Panc1 (cell line): ENCODE results near the gene C22orf39. TPM values are rescaled to one million over a fixed set of nuclear protein-coding genes. Genes with fewer than 3 reads are reported as not detected.

Experiments used
- ATAC-seq: fragments of 200-7000 bp; cut with Tn5 transposase; 2 replicates; pipeline ENCODE4 v1.9.1; 2020; ENCODE audit warnings: mild to moderate bottlenecking, moderate library complexity
- BruUV-seq: library from RNA; stranded (reverse); fragments of 400-500 nt; replicated peaks from 2 replicates; lab custom pipeline; 2021; lab: Mats Ljungman, UMichigan
- CTCF ChIA-PET: fragments of 300-600 bp; sonication (Branson Sonifier 250); formaldehyde crosslinking; loops from one replicate; lab custom pipeline; 2022; ENCODE audit warnings: antibody characterized with exemption; lab: Charles Lee
- POLR2A ChIA-PET: fragments of 300-600 bp; sonication (Branson Sonifier 250); formaldehyde crosslinking; loops from one replicate; lab custom pipeline; 2022; ENCODE audit warnings: antibody characterized with exemption; lab: Charles Lee
- DNase-seq: peaks from one replicate; pipeline ENCODE4 v3.0.0-alpha.2; 2010; ENCODE audit warnings: low read depth, low spot score
- H3K27ac ChIP-seq: 2 replicates; pipeline ENCODE4 v1.5.1; 2011; ENCODE audit warnings: mild to moderate bottlenecking, low read length, inconsistent platforms
- H3K27me3 ChIP-seq: fragments of 200-500 bp; sonication (Bioruptor generic); 2 replicates; pipeline ENCODE4 v1.6.0; 2014; ENCODE audit warnings: low read length, inconsistent platforms; ENCODE audit not compliant: control insufficient read depth, insufficient read depth
- H3K36me3 ChIP-seq: fragments of 200-500 bp; sonication (Bioruptor generic); 2 replicates; pipeline ENCODE4 v1.5.1; 2014; ENCODE audit warnings: inconsistent platforms, mild to moderate bottlenecking, low read length, moderate library complexity; ENCODE audit not compliant: control insufficient read depth, insufficient read depth
- H3K4me1 ChIP-seq: 2 replicates; pipeline ENCODE4 v1.5.1; 2011; ENCODE audit warnings: inconsistent platforms, mild to moderate bottlenecking, low read length, moderate library complexity; ENCODE audit not compliant: control insufficient read depth, insufficient read depth
- H3K4me3 ChIP-seq, 2 experiments: 2 replicates each; pipeline ENCODE4 v1.5.1; 2011 to 2012; ENCODE audit warnings: low read depth in 2 of 2, low read length in 2 of 2, mild to moderate bottlenecking in 2 of 2, inconsistent platforms in 1 of 2, moderate library complexity in 1 of 2
- H3K9me3 ChIP-seq: fragments of 200-500 bp; sonication (Bioruptor generic); 2 replicates; pipeline ENCODE4 v1.5.1; 2014; ENCODE audit warnings: low read depth, mild to moderate bottlenecking, inconsistent platforms, low read length, moderate library complexity; ENCODE audit not compliant: control insufficient read depth, insufficient read depth
- POLR2AphosphoS5 ChIP-seq: IDR thresholded peaks from 2 replicates; pipeline ENCODE4 v1.6.1; 2012; ENCODE audit warnings: mild to moderate bottlenecking, low read depth, low read length, moderate library complexity
- SIN3A ChIP-seq: IDR thresholded peaks from 2 replicates; pipeline ENCODE4 v1.6.1; 2012; ENCODE audit warnings: low read depth, mild to moderate bottlenecking, low read length, moderate library complexity, borderline replicate concordance; ENCODE audit not compliant: insufficient read depth
- TCF7L2 ChIP-seq: IDR thresholded peaks from 2 replicates; pipeline ENCODE4 v1.6.1; 2011; ENCODE audit warnings: mild to moderate bottlenecking, low read depth, low read length, inconsistent platforms
- in situ Hi-C: cut with HindIII; loops from 2 replicates; pipeline ENCODE4 v1.10.0; 2016; ENCODE audit warnings: low sequenced_read_pairs, low pct_unique_long_range_greater_than_20kb
- intact Hi-C: fragments of 100-400 bp; cut with micrococcal nuclease; formaldehyde crosslinking; loops from one replicate; pipeline ENCODE4 v1.10.0; 2022; ENCODE audit not compliant: unreplicated experiment
- total RNA-seq: library from RNA; stranded (reverse); gene quantifications from one replicate; pipeline ENCODE4 v1.2.1, GENCODE V29; 2021; ENCODE audit not compliant: unreplicated experiment
- TF ChIP-seq, protein P1 (sequence below): fragments of 450-650 bp; IDR thresholded peaks from 2 replicates; pipeline ENCODE4 v1.5.1; 2017; ENCODE audit warnings: mild to moderate bottlenecking
- TF ChIP-seq, protein P2 (sequence below), 2 experiments: IDR thresholded peaks; 2 replicates each; pipeline ENCODE4 v1.6.1; 2011 to 2012; ENCODE audit warnings: low read depth in 2 of 2, control low read depth in 1 of 2, low read length in 1 of 2, mild to moderate bottlenecking in 1 of 2, moderate library complexity in 1 of 2; ENCODE audit not compliant: insufficient read depth in 1 of 2

Gene C22orf39
- total RNA-seq, 1 experiment from 2014 or later, result 20.5 TPM

- no peak overlapping the region for H3K27ac ChIP-seq
- intact Hi-C loops (no loop called here), in situ Hi-C loops (no loop called here)
- H3K27me3 ChIP-seq, result no peaks in the 10 kb centered on the region
- no peak for ATAC-seq
- no peak overlapping the region for H3K4me3 ChIP-seq
- CTCF ChIA-PET, result no interaction called here
- DNase-seq, result no peak
- no TSS peak for BruUV-seq
- POLR2A ChIA-PET, result no interaction called here
- H3K4me1 ChIP-seq, result peaks cover 10% of the 10 kb centered on the region; the same call in 1 of the 2 replicates
- peaks cover 3% of the 10 kb centered on the region for H3K36me3 ChIP-seq
- H3K9me3 ChIP-seq, result no peaks in the 10 kb centered on the region
- TF ChIP-seq POLR2AphosphoS5 (no peak), SIN3A (no peak), TCF7L2 (no peak)
- TF ChIP-seq, protein P1, sequence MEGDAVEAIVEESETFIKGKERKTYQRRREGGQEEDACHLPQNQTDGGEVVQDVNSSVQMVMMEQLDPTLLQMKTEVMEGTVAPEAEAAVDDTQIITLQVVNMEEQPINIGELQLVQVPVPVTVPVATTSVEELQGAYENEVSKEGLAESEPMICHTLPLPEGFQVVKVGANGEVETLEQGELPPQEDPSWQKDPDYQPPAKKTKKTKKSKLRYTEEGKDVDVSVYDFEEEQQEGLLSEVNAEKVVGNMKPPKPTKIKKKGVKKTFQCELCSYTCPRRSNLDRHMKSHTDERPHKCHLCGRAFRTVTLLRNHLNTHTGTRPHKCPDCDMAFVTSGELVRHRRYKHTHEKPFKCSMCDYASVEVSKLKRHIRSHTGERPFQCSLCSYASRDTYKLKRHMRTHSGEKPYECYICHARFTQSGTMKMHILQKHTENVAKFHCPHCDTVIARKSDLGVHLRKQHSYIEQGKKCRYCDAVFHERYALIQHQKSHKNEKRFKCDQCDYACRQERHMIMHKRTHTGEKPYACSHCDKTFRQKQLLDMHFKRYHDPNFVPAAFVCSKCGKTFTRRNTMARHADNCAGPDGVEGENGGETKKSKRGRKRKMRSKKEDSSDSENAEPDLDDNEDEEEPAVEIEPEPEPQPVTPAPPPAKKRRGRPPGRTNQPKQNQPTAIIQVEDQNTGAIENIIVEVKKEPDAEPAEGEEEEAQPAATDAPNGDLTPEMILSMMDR, result no peak
- TF ChIP-seq, protein P2, sequence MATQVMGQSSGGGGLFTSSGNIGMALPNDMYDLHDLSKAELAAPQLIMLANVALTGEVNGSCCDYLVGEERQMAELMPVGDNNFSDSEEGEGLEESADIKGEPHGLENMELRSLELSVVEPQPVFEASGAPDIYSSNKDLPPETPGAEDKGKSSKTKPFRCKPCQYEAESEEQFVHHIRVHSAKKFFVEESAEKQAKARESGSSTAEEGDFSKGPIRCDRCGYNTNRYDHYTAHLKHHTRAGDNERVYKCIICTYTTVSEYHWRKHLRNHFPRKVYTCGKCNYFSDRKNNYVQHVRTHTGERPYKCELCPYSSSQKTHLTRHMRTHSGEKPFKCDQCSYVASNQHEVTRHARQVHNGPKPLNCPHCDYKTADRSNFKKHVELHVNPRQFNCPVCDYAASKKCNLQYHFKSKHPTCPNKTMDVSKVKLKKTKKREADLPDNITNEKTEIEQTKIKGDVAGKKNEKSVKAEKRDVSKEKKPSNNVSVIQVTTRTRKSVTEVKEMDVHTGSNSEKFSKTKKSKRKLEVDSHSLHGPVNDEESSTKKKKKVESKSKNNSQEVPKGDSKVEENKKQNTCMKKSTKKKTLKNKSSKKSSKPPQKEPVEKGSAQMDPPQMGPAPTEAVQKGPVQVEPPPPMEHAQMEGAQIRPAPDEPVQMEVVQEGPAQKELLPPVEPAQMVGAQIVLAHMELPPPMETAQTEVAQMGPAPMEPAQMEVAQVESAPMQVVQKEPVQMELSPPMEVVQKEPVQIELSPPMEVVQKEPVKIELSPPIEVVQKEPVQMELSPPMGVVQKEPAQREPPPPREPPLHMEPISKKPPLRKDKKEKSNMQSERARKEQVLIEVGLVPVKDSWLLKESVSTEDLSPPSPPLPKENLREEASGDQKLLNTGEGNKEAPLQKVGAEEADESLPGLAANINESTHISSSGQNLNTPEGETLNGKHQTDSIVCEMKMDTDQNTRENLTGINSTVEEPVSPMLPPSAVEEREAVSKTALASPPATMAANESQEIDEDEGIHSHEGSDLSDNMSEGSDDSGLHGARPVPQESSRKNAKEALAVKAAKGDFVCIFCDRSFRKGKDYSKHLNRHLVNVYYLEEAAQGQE (IDR thresholded peaks at IDR 0.05; ENCODE audit: insufficient read depth in 1 of 2, low read depth in 2 of 2, low read length in 1 of 2), result no peak
Observed at GRCh38 chr22:19451570-19451969, 4.1 kb upstream of the C22orf39 start.

DNA sequence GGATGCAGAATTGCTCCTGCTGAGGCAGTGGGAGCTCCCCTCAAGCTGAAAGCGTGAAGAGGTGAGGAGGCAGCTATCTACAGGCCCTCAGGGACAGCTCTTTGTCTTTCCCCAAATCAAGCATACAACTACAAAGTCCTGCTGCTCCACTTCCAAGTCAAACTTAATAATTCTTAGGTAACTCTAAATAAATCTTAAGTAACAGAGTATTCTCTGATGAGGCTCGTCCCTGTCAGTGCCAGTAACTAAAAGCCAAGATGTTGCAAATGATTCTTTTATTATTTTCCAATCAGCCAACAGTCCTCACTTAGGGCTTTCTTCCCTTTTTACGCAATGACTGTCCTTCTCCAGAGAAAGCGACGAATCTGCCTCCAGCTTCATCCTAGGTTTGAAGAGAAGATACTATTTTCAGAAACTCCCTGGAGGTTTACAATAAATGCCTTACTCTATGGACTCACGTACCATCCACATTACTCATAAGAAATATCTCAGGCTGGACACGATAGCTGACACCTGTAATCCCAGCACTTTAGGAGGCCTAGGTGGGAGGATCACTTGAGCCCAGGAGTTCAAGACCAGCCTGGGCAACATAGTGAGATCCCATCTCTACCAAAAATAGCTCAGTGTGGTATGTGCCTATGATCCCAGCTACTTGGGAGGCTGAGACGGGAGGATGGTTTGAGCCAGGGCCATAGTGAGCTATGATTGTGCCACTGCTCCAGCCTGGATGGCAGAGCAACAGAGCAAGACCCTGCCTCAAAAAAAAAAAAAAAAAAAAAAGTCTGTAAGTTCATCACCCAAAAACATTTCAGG, 3.1 kb upstream of the C22orf39 start:
- Histone ChIP-seq H3K27me3 (no peaks in the 10 kb centered on the region), H3K27ac (no peak overlapping the region), H3K9me3 (no peaks in the 10 kb centered on the region), H3K36me3 (peaks cover 3% of the 10 kb centered on the region), H3K4me1 (peaks cover 16% of the 10 kb centered on the region; the same call in 1 of the 2 replicates), H3K4me3 (no peak overlapping the region)
- ChIA-PET POLR2A (no interaction called here), CTCF (no interaction called here)
- DNase-seq (no peak), ATAC-seq (no peak)
- intact Hi-C loops, result no loop called here
- BruUV-seq, result no TSS peak
- TF ChIP-seq TCF7L2 (no peak), SIN3A (no peak), POLR2AphosphoS5 (no peak)
- TF ChIP-seq, protein P2 (IDR thresholded peaks at IDR 0.05; ENCODE audit: insufficient read depth in 1 of 2, low read depth in 2 of 2, low read length in 1 of 2), result no peak
- TF ChIP-seq, protein P1, result no peak
- in situ Hi-C loops, result no loop called here
